ENCODE measurements around the gene COQ9.
A peak's percentile ranks its signal among the peaks of the same experiment; 100 is the strongest.
"Not testable (repeated sequence)": the region's sequence is repeated elsewhere in the genome, so short reads cannot be mapped to it uniquely, and the experiment has no call there.

COQ9 gene

DNA sequence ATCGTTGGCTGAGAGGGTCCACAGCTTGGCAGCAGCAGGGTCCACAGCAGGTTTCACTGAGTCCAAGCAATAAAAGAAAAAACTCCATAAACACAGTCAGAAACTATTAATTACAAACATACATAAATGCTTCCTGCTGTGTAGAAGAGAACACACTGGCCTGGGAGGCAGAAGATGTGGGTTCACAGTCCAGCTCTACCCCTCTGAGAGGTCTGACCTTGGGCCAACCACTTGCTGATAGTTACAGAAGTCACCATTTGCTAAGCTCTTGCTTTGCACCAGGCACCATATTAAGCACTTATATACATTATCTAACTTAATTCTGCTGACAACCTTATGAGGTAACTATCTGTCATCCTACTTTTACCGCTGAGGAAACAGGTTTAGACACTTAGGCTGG lies 14.8 kb upstream of the COQ9 start:
- H3K4me1 ChIP-seq (ENCODE audit: insufficient read depth, low read length): no peaks in the 10 kb centered on the region
- H3K4me3 ChIP-seq (ENCODE audit: low read depth in 1 of 2, low read length in 2 of 2): no peak overlapping the region
- H3K36me3 ChIP-seq (ENCODE audit: insufficient read depth, low read length): peaks cover 72% of the 10 kb centered on the region
- H3K27ac ChIP-seq (ENCODE audit: low read depth, low read length): no peak overlapping the region
- H3K9ac ChIP-seq (ENCODE audit: low read length): no peak overlapping the region
- H3K27me3 ChIP-seq (ENCODE audit: control insufficient read depth in 1 of 2, insufficient read depth in 2 of 2, low read length in 2 of 2): no peaks in the 10 kb centered on the region
- no peaks in the 10 kb centered on the region for H3K9me3 ChIP-seq (ENCODE audit: low read length)

DNA sequence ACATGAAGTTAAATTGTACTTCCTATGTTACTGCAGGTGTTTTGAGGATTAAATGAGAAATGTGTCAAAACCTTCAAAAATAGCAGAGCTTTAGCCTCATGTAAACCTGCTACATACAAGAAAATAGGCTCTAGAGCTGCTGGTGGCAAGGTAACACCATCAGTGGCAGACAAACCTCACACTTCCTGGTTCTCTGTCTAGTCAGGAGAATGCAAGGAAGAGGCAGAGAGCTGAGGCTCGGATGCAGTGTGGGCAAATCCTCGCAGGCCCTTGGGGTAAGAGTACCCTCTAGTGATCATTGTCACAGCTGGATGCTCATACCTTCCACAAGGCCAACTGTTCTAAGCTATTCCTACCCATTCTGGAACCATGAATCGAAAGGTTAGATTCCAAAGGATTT lies 14.3 kb upstream of the COQ9 start:
- Histone ChIP-seq H3K4me1 (ENCODE audit: insufficient read depth, low read length) (no peaks in the 10 kb centered on the region), H3K27me3 (ENCODE audit: control insufficient read depth in 1 of 2, insufficient read depth in 2 of 2, low read length in 2 of 2) (no peaks in the 10 kb centered on the region), H3K9ac (ENCODE audit: low read length) (no peak overlapping the region), H3K9me3 (ENCODE audit: low read length) (no peaks in the 10 kb centered on the region), H3K27ac (ENCODE audit: low read depth, low read length) (no peak overlapping the region), H3K4me3 (ENCODE audit: low read depth in 1 of 2, low read length in 2 of 2) (no peak overlapping the region), H3K36me3 (ENCODE audit: insufficient read depth, low read length) (peaks cover 70% of the 10 kb centered on the region)

DNA sequence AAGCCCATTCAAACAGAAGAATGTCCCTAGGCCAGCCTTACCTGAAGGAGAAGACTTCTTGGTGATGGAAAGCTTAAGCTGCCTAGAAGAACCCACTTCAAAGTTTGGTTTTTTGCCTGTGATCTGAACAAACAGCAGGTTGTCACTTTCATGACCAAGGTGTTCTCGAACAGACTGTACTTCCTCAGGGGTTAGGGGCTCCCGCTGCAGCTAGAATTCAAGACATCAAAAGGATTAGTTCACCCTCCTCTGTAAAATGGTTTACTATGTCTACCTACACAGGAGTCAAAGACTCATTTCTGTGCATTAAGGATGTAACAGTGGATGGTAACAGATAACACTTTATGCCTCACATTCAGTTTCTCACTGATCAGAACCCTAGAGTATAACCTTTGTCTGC lies 13.3 kb upstream of the COQ9 start:
- peaks cover 70% of the 10 kb centered on the region for H3K36me3 ChIP-seq (ENCODE audit: insufficient read depth, low read length)
- H3K4me1 ChIP-seq (ENCODE audit: insufficient read depth, low read length): no peaks in the 10 kb centered on the region
- no peaks in the 10 kb centered on the region for H3K9me3 ChIP-seq (ENCODE audit: low read length)
- no peak overlapping the region for H3K27ac ChIP-seq (ENCODE audit: low read depth, low read length)
- H3K4me3 ChIP-seq (ENCODE audit: low read depth in 1 of 2, low read length in 2 of 2): no peak overlapping the region
- no peaks in the 10 kb centered on the region for H3K27me3 ChIP-seq (ENCODE audit: control insufficient read depth in 1 of 2, insufficient read depth in 2 of 2, low read length in 2 of 2)
- H3K9ac ChIP-seq (ENCODE audit: low read length): no peak overlapping the region

DNA sequence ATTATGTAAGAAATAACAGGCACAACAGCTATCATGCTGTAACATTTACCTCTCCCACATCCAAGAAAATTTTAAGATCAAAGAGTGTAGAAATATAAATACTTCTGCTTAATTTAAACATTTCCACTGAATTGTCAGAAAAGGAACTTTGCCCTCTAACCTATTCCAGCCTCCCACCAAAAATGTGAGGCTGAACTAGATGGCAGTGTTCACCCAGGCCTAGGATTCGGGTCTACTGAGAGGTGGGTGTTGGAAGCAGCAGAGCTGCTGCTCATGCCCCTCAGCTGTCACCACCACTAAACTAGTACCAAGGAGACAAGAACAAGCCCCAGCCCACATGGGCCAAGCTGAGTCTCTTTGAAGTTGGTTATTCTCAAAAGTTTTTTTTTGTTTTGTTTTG lies 11.4 kb upstream of the COQ9 start:
- H3K4me1 ChIP-seq (ENCODE audit: insufficient read depth, low read length): no peaks in the 10 kb centered on the region
- no peak overlapping the region for H3K4me3 ChIP-seq (ENCODE audit: low read depth in 1 of 2, low read length in 2 of 2)
- H3K9ac ChIP-seq (ENCODE audit: low read length): no peak overlapping the region
- peaks cover 68% of the 10 kb centered on the region for H3K36me3 ChIP-seq (ENCODE audit: insufficient read depth, low read length)
- H3K9me3 ChIP-seq (ENCODE audit: low read length): no peaks in the 10 kb centered on the region
- H3K27ac ChIP-seq (ENCODE audit: low read depth, low read length): no peak overlapping the region
- no peaks in the 10 kb centered on the region for H3K27me3 ChIP-seq (ENCODE audit: control insufficient read depth in 1 of 2, insufficient read depth in 2 of 2, low read length in 2 of 2)

DNA sequence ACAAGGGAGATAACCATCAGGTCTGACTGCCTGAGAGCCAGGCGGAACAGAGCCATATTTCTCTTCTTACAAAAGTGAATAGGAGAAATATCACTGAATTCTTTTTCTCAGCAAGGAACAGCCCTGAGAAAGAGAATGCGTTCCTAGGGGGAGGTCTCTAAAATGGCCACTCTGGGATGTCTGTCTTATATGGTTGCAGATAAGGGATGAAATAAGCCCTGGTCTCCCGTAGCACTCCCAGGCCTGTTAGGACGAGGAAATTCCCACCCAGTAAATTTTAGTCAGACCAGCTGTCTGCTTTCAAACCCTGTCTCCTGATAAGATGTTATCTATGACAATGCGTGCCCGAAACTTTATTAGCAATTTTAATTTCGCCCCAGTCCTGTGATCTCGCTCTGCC lies 7.3 kb upstream of the COQ9 start:
- H3K36me3 ChIP-seq (ENCODE audit: insufficient read depth, low read length): peaks cover 30% of the 10 kb centered on the region

DNA sequence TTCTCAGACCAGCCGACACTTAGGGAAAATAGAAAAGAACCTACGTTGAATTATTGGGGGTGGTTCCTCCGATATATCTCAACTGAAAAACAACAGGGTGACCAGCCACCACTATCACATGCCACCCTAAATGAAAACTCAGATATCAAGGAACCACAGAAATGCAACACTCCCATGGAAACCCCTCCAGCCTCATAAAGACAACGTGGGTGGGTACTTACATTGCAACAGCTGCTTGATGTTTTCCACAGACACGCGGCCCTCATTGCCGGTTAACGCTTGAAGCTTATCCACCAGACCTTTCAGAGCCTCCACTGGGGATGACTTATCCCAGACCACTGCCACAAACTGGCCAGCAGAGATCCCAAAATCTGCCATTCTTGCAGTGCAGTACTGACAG lies 6.7 kb upstream of the COQ9 start:
- not testable (repeated sequence) for H3K27ac ChIP-seq (ENCODE audit: low read depth, low read length); H3K4me1 ChIP-seq (ENCODE audit: insufficient read depth, low read length); H3K27me3 ChIP-seq (ENCODE audit: control insufficient read depth in 1 of 2, insufficient read depth in 2 of 2, low read length in 2 of 2); H3K9ac ChIP-seq (ENCODE audit: low read length); H3K4me3 ChIP-seq (ENCODE audit: low read depth in 1 of 2, low read length in 2 of 2); H3K9me3 ChIP-seq (ENCODE audit: low read length)
- H3K36me3 ChIP-seq (ENCODE audit: insufficient read depth, low read length): peaks cover 27% of the 10 kb centered on the region

More for the DNA sequence above, 7.3 kb upstream of the COQ9 start:
- not testable (repeated sequence) for H3K4me1 ChIP-seq (ENCODE audit: insufficient read depth, low read length); H3K4me3 ChIP-seq (ENCODE audit: low read depth in 1 of 2, low read length in 2 of 2); H3K27me3 ChIP-seq (ENCODE audit: control insufficient read depth in 1 of 2, insufficient read depth in 2 of 2, low read length in 2 of 2); H3K9me3 ChIP-seq (ENCODE audit: low read length); H3K9ac ChIP-seq (ENCODE audit: low read length); H3K27ac ChIP-seq (ENCODE audit: low read depth, low read length)

DNA sequence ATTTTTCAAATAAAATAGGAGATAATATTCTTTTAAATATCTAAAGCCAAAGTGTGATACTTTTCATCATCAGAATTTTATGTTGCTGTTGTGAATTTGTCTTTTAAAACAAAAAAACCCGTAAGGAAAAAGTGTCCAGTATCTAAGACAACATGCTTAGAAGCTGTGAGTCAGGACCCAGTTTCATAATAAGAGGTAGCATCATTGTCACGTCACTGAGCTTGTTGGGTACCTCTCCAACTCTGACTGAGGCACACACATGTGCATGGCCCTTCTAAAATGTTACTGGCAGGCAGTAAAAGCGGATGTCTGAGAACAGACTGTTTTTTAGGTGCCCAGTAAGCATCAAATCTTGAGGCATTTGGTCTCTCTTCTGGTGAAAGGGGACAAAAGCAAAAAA lies 2.6 kb upstream of the COQ9 start:
- H3K9ac ChIP-seq (ENCODE audit: low read length): no peak overlapping the region
- peaks cover 5% of the 10 kb centered on the region for H3K36me3 ChIP-seq (ENCODE audit: insufficient read depth, low read length)
- H3K4me1 ChIP-seq (ENCODE audit: insufficient read depth, low read length): peaks cover 24% of the 10 kb centered on the region
- H3K4me3 ChIP-seq (ENCODE audit: low read depth in 1 of 2, low read length in 2 of 2): no peak overlapping the region
- no peak overlapping the region for H3K27ac ChIP-seq (ENCODE audit: low read depth, low read length)
- no peaks in the 10 kb centered on the region for H3K27me3 ChIP-seq (ENCODE audit: control insufficient read depth in 1 of 2, insufficient read depth in 2 of 2, low read length in 2 of 2)
- no peaks in the 10 kb centered on the region for H3K9me3 ChIP-seq (ENCODE audit: low read length)

DNA sequence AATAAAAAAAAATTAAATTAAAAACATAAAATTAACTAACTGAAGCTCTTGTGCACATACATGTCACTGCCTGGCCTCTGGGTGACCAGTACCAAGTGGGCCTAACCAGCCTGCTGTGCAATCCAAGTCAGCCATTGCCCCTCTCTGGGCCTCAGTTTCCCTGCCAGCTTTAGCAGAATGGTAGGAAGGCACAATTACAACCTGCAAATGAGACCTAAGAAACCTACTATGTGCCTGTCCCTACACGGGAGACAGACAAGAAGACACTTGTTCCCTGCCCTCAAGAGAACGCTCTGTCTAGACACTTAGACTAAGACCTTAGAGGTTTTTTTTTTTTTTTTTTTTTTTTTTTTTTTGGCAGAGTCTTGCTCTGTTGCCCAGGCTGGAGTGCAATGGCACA lies 1.8 kb upstream of the COQ9 start:
- Histone ChIP-seq H3K4me3 (ENCODE audit: low read depth in 1 of 2, low read length in 2 of 2) (no peak overlapping the region), H3K27ac (ENCODE audit: low read depth, low read length) (no peak overlapping the region), H3K4me1 (ENCODE audit: insufficient read depth, low read length) (peaks cover 24% of the 10 kb centered on the region), H3K9ac (ENCODE audit: low read length) (no peak overlapping the region), H3K27me3 (ENCODE audit: control insufficient read depth in 1 of 2, insufficient read depth in 2 of 2, low read length in 2 of 2) (no peaks in the 10 kb centered on the region), H3K9me3 (ENCODE audit: low read length) (no peaks in the 10 kb centered on the region), H3K36me3 (ENCODE audit: insufficient read depth, low read length) (no peaks in the 10 kb centered on the region)

DNA sequence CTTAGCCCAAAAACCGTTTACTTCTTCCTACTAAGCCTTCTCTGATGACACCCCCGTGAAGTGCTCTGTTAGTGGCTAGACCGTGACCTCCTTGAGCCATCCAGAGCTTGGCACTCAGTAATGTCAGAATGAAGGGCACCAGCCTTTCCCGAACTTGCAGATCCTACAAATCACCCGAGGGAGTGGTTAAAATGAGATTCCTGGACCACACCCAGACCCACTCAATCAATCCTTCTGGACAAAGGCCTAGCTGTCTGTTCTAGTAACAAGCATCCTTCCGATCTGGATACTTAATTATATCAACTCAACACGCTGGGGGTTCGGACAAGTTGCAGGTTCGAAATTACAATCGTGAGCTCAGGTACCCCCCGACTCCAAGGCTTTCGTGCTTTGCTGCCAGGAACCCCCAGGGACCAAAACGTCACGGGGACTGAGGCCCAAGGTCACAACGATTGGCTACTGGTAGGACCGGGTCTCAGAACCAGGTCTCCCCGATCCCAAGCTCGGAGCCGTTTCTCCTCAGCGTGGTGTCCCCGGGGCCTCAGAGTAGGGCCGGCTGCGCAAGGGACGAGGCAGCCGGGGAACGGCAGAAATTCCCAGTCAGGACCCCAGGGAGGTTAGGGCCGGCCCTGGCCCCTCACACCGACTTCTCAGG lies 621 bp upstream of the COQ9 start:
- Histone ChIP-seq H3K4me3 (ENCODE audit: low read depth in 1 of 2, low read length in 2 of 2) (peak overlapping the region; percentile 78 to 97), H3K36me3 (ENCODE audit: insufficient read depth, low read length) (peaks cover 8% of the 10 kb centered on the region), H3K27me3 (ENCODE audit: control insufficient read depth in 1 of 2, insufficient read depth in 2 of 2, low read length in 2 of 2) (no peaks in the 10 kb centered on the region), H3K9ac (ENCODE audit: low read length) (peak overlapping the region; percentile 91), H3K4me1 (ENCODE audit: insufficient read depth, low read length) (peaks cover 24% of the 10 kb centered on the region), H3K27ac (ENCODE audit: low read depth, low read length) (peak overlapping the region; percentile 97), H3K9me3 (ENCODE audit: low read length) (no peaks in the 10 kb centered on the region)

DNA sequence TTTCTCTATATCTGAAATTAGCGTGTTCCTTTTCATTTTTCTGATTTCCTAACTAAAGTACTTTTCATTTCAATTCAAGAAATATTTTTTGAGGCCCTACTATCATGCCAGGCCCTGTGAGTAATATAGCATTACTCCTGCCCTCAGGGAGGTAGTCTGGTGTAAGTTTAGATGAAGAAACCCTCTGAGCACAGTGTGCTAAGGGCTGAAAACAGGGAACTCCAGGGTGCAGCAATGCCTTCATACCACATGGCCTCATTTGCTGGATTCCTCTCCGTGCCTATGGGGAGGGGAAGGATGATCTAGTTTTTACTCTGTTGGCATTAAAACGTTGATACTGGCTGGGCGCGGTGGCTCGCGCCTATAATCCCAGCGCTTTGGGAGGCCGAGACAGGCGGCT lies 4.7 kb downstream of the COQ9 start:
- Histone ChIP-seq H3K9me3 (ENCODE audit: low read length) (no peaks in the 10 kb centered on the region), H3K4me1 (ENCODE audit: insufficient read depth, low read length) (peaks cover 15% of the 10 kb centered on the region), H3K27ac (ENCODE audit: low read depth, low read length) (no peak overlapping the region), H3K36me3 (ENCODE audit: insufficient read depth, low read length) (peaks cover 59% of the 10 kb centered on the region), H3K4me3 (ENCODE audit: low read depth in 1 of 2, low read length in 2 of 2) (no peak overlapping the region), H3K9ac (ENCODE audit: low read length) (no peak overlapping the region), H3K27me3 (ENCODE audit: control insufficient read depth in 1 of 2, insufficient read depth in 2 of 2, low read length in 2 of 2) (no peaks in the 10 kb centered on the region)

DNA sequence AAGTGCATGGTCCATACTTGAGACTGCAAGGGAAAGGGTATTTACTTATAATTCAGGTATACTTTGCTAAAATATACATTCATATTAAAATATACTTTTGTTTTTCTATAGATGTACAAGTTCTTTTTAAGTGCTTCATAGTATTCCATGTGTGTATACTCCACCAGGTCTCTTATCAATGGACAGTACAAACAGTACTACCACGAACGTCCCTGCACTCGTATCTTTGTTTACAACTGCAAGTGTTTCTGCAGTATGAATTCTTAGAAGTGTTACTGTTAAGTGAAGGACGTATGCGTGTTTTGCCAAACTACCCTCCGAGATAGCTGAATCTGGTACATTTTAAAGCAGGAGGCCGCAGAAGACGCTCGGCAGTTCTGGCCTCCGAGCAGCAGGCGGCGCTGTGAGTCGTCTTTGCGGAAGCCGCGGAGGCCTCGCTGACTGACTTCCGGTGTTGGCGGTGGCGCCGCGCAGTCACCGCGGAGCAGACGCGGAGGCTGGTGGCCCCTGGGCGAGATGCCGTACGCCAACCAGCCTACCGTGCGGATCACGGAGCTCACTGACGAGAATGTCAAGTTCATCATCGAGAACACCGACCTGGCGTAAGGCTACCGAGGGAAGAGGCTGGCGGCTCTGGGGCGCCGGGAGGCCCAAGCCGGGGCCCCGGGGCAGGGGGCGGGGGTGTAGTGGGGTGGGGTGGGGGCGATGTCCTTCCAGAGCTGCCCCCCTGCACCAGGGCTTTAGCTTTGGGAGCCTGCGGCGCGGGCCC lies 15.1 kb downstream of the COQ9 start, which contains the start of gene POLR2C:
Gene POLR2C (plus strand): TSS at position 471 of the 769 bp plus-strand sequence. CDS start 46 bp downstream, at position 517.
- peak within 1 kb of the TSS; percentile 74 for H3K27ac ChIP-seq (ENCODE audit: low read depth, low read length)
- H3K27me3 ChIP-seq (ENCODE audit: control insufficient read depth in 1 of 2, insufficient read depth in 2 of 2, low read length in 2 of 2): no peaks in the 10 kb centered on the region
- peak within 1 kb of the TSS; percentile 74 for H3K9ac ChIP-seq (ENCODE audit: low read length)
- peak within 1 kb of the TSS; percentile 81 to 82 for H3K4me3 ChIP-seq (ENCODE audit: low read depth in 1 of 2, low read length in 2 of 2)
- peaks cover 58% of the 10 kb centered on the region for H3K36me3 ChIP-seq (ENCODE audit: insufficient read depth, low read length)
- H3K4me1 ChIP-seq (ENCODE audit: insufficient read depth, low read length): peaks cover 22% of the 10 kb centered on the region
- no peaks in the 10 kb centered on the region for H3K9me3 ChIP-seq (ENCODE audit: low read length)

DNA sequence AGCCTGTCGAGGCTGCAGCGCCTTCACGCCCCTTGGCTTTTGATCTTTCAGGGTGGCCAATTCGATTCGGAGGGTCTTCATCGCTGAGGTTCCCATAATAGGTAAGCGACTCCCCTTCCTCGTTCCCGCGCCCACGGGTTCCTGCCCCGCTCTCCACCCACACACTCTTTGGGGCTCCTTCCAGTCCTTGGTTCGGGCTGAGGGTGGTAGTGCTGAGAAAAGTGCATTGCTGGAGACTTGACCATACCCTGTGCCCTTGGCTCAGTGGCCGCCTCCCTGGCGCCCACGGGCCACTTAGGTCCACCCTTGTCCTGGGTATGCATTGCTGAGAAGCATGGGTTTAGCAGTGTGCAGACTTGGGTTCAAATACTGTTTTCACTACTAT lies 15.7 kb downstream of the COQ9 start:
- Histone ChIP-seq H3K27me3 (ENCODE audit: control insufficient read depth in 1 of 2, insufficient read depth in 2 of 2, low read length in 2 of 2) (no peaks in the 10 kb centered on the region), H3K4me3 (ENCODE audit: low read depth in 1 of 2, low read length in 2 of 2) (peak overlapping the region; percentile 81 to 82), H3K36me3 (ENCODE audit: insufficient read depth, low read length) (peaks cover 52% of the 10 kb centered on the region), H3K27ac (ENCODE audit: low read depth, low read length) (peak overlapping the region; percentile 74), H3K9me3 (ENCODE audit: low read length) (no peaks in the 10 kb centered on the region), H3K4me1 (ENCODE audit: insufficient read depth, low read length) (peaks cover 22% of the 10 kb centered on the region), H3K9ac (ENCODE audit: low read length) (peak overlapping the region; percentile 74)
